Measurements from ENCODE around the gene KSR2.

The KSR2 gene

DNA sequence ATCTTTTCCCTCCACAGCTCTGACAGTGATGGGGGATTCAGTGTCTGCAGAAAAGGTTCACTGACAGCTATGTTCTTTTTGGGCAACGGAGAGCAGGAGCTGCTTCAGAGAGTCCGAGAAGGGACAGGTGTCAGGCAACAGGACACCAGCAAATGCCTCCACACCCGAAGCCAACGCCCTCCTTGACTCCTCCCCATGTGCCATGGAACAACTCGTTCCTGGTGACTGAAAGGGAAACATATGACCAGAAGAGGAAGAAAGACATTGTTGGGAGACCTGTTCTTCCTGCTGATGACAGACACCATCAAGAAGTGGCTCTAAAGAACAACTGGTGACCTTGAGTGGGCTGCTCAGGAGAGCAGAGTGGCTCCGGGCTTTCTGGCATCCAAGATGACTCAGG lies 435.1 kb downstream of the KSR2 start:
- DNase-seq (ENCODE audit: low read depth in 2 of 2), result no peak

DNA sequence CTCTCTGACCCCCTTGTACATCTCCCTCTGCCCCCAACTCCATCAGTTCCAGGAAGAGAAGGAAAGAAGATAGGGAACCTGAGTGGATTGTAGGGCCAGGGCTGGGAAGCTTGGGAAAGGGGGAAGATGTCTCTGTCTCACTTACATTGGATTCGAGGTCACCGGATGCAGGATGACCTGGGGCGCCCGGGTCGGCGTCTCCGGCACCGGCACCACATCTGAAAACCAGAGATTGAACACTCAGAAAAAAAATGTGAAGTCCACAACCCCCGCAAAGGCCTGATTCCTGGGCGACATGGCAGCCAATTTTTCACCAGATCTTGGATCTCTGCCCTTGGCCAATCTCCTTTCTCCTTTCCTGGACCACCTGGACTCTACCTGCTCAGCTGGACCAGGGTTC lies 438.0 kb downstream of the KSR2 start:
- no peak for DNase-seq (ENCODE audit: low read depth in 2 of 2)

DNA sequence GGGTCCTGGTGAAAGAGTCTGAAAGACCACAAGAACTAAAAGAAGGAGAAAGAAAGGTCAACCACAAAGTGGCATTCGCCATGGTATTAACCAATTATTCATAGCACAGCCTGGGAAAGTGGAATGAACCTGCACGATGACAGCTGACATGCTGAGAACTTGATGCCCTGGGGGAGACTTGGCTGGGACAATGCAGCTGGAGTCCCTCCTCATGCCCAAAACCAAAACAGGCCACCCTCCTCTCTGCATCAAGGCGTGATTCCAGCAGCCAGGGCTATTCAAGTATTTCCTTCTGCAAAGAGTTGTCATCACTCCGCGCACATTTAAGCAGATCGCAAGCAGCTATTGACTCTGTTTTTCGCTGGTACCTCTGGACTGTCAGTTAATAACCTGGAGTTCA lies 440.3 kb downstream of the KSR2 start:
- DNase-seq (ENCODE audit: low read depth in 2 of 2), result no peak

GRCh38 chr12:117527479-117527855 lies 441.3 kb downstream of the KSR2 start:
- no peak for DNase-seq (ENCODE audit: low read depth in 2 of 2)

GRCh38 chr12:117526757-117527478 lies 441.9 kb downstream of the KSR2 start:
- no peak for DNase-seq (ENCODE audit: low read depth in 2 of 2)

DNA sequence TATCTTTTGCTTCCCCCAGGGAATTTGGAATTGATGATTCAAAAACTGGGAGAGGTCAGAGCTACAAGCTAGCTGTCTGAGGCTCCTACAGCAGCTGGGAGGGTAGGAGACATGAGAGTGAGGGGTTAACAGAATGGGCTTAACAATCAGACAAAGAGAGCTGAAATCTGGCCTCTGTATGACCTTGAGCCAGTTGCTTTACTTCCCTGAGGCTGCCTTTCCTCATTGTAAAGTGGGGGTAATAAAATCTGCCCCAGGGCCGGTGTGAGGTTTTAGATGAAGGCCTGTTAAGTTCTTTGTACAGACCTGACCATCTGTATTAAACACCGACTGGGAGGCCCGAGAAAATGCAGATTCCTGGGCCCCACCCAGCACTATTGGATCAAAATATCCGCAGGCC lies 443.0 kb downstream of the KSR2 start:
- no peak for DNase-seq (ENCODE audit: low read depth in 2 of 2)

- no peak for DNase-seq (ENCODE audit: low read depth in 2 of 2)
Measured at GRCh38 chr12:117524806-117525205, 444.0 kb downstream of the KSR2 start.

DNA sequence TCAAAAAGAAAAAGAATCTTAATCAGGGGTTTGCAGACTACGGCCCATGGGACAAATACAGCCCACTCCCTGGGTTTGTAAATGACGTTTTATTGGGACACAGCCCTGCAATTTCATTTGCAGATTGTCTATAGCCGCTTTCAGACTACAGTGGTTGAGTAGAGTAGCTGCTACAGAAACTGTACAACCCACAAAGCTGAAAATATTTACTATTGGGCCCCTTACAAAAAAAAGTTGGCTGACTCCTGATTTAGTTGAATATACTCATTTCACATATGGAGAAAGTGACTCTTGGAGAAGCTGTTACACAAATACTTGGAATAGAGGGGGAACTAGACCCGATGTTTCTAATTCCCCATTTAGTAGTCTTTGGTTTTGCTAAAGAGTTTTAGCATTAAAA lies 444.8 kb downstream of the KSR2 start:
- DNase-seq (ENCODE audit: low read depth in 2 of 2), result no peak

- no peak for DNase-seq (ENCODE audit: low read depth in 2 of 2)
Measured at GRCh38 chr12:117522559-117522958, 446.2 kb downstream of the KSR2 start.

DNA sequence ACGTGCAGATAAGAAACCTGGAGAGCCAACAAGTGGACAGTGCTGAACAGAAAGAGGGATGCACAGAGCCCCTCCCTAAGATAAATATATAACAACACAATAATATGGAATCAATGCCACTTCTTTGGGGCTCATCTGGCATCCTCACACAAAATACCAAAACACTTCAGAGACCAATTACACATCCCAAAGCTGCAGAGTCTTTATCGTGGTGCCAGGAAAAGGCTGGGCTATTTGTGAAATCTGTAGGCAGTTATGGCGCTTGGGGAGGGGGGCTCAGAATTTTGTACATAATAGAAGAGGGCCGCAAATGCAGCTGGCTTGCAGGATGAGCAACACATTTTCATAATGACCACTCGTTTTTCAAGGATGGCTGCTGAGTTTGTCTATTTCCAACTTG lies 446.9 kb downstream of the KSR2 start:
- no peak for DNase-seq (ENCODE audit: low read depth in 2 of 2)

DNA sequence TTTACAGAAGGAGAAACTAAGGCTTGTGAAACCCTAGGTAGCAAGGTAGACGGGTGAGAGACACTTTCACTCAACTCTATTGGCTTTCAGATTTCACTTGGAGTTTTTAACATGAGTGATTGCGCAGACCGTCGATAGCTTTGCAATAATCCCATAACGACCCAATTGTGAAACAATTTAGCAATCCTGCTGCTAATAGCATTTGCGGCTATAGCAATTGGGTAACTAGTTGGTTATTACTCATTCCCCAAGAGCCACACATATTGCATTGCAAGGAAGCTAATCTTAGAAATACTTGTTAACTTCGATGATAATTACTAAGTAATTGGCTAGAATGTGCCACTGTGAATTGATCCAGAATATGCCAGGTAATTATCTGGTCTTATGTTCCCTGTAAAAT lies 447.4 kb downstream of the KSR2 start:
- no peak for DNase-seq (ENCODE audit: low read depth in 2 of 2)

- no peak for DNase-seq (ENCODE audit: low read depth in 2 of 2)
Measured at GRCh38 chr12:117518594-117519270, 450.1 kb downstream of the KSR2 start.

- DNase-seq (ENCODE audit: low read depth in 2 of 2), result no peak
Measured at GRCh38 chr12:117517219-117517739, 451.5 kb downstream of the KSR2 start.

DNA sequence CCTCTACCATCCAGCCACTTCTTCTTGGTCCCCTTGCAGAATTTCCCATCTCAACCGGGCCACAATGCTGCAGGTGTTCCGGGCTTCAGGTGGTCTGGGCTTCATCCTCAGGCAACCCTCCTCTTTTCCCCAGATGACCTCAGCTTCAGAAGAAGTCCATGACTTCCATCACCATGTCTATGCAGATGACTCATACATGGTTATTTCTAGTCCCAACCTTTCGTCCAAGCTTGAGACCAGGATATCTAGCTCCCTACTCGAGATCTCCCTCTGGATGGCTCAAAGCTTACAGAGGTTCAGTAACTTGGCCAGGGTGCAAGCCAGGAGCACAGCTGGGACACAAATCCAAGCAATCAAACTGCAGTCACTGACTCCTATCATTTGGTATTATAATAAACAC lies 452.8 kb downstream of the KSR2 start:
- no peak for DNase-seq (ENCODE audit: low read depth in 2 of 2)

DNA sequence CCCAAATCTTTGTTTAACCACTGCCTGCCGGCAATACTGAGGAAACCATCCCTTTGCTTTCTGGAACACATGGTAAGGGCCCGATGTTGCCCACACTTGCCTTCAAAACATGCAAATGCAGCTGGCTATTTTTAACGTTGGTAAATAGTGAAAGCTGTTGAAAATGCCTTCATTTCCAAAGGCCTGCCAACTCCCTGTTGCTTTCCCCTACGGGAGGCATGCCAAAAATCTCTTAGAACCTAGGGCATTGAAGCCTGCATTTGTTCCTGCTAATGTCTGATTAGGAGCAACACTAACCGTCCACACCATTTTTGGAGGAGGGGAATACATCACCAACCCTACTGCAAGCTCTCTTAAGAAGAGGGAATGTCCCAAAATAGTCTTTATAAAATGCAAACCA lies 454.8 kb downstream of the KSR2 start:
- no peak for DNase-seq (ENCODE audit: low read depth in 2 of 2)

DNA sequence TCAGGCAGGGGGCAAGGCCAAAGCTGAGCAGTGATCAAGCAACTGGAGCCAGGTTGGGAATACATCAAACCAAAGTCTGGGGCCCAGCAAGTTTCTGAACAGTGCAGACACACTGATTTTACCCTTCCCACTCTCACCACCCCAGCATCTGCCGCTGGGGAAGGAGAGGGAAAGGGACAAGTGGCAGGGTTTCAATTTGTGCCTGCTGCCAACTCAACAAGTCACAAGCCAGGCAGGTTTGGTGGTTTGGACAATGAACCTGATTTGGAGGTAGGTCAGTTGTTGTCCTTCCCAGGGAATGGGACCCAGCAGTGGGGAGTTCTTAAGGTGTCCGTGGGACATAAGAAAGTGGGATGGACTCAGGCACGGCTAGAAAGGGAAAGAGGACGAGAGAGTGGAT lies 455.4 kb downstream of the KSR2 start:
- no peak for DNase-seq (ENCODE audit: low read depth in 2 of 2)

GRCh38 chr12:117508468-117508867 lies 460.3 kb downstream of the KSR2 start:
- no peak for DNase-seq (ENCODE audit: low read depth in 2 of 2)

- no peak for DNase-seq (ENCODE audit: low read depth in 2 of 2)
Measured at GRCh38 chr12:117507548-117507947, 461.2 kb downstream of the KSR2 start.

- no peak for DNase-seq (ENCODE audit: low read depth in 2 of 2)
Measured at GRCh38 chr12:117506333-117506732, 462.5 kb downstream of the KSR2 start.

DNA sequence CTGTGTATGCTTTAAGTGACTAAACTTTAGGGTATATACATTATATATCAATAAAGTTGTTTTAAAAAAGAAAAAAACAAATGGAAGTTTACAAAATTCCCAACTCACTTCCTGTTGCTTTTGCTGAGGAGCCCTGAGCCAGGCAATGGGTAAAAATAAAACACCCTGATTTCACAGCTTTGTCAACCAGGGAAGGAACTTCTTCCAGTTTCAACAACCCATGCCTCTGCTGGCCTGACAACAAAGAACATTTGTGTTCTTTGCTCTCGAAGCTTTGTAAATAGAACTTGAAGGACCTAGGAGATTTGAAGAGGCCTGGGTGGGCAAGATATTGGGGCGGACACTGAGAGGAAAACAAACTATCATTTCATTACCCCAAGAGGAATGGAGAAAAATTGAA lies 466.2 kb downstream of the KSR2 start:
- DNase-seq (ENCODE audit: low read depth in 2 of 2), result no peak

DNA sequence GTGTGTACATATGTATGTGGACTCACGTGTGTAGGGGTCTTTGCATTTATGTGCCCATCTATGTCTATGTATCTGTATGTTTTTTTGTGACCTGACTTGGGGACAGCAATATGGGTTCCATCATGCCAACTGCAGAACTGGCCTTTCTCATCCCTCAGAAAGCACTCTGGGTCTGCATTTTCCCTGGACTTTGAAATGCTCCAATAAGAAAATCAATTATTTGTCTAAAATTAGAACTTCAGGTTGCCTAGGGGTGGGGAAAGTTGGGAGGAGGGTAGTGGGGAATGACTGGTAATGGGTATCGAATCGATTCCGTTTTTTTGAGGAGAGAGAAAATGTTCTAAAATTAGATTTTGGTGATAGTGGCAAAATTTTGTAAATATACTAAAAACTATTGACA lies 466.6 kb downstream of the KSR2 start:
- DNase-seq (ENCODE audit: low read depth in 2 of 2), result no peak

GRCh38 chr12:117501076-117501869 lies 467.5 kb downstream of the KSR2 start:
- DNase-seq (ENCODE audit: low read depth in 2 of 2), result no peak

Measured in stimulated activated CD8-positive, alpha-beta memory T cell treated with anti-CD3 and anti-CD28 coated beads, Interleukin-15, amount 100 ng/mL, for 48 hours (primary cell).